Ovary (tissue), 3 donors: ENCODE results near the gene NT5DC3.

ENCODE experiments used
- EP300 ChIP-seq: sonication (generic); formaldehyde crosslinking; IDR thresholded peaks from one replicate; pipeline ENCODE4 v1.6.1; 2017; ENCODE audit warnings: antibody characterized with exemption
- TF ChIP-seq, protein P1 (sequence below), 3 donors: fragments of 450-650 bp in 2 of 3; fragments of 200-600 bp in 1 of 3; IDR thresholded peaks; one replicate each; pipeline versions ENCODE4 v1.5.1 to v1.8.0; 2016 to 2022; ENCODE audit warnings: antibody characterized with exemption in 3 of 3, mild to moderate bottlenecking in 1 of 3
- donor health status: DM: no; HTN: no; CAD: no.

- TF ChIP-seq, protein P1, sequence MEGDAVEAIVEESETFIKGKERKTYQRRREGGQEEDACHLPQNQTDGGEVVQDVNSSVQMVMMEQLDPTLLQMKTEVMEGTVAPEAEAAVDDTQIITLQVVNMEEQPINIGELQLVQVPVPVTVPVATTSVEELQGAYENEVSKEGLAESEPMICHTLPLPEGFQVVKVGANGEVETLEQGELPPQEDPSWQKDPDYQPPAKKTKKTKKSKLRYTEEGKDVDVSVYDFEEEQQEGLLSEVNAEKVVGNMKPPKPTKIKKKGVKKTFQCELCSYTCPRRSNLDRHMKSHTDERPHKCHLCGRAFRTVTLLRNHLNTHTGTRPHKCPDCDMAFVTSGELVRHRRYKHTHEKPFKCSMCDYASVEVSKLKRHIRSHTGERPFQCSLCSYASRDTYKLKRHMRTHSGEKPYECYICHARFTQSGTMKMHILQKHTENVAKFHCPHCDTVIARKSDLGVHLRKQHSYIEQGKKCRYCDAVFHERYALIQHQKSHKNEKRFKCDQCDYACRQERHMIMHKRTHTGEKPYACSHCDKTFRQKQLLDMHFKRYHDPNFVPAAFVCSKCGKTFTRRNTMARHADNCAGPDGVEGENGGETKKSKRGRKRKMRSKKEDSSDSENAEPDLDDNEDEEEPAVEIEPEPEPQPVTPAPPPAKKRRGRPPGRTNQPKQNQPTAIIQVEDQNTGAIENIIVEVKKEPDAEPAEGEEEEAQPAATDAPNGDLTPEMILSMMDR (IDR thresholded peaks at IDR 0.05) = no peak
- no peak for TF ChIP-seq EP300
These were observed 5.4 kb upstream of the NT5DC3 start for GRCh38 chr12:103846415-103846814.
